Measurements from ENCODE around the gene PSMB5.

DNA sequence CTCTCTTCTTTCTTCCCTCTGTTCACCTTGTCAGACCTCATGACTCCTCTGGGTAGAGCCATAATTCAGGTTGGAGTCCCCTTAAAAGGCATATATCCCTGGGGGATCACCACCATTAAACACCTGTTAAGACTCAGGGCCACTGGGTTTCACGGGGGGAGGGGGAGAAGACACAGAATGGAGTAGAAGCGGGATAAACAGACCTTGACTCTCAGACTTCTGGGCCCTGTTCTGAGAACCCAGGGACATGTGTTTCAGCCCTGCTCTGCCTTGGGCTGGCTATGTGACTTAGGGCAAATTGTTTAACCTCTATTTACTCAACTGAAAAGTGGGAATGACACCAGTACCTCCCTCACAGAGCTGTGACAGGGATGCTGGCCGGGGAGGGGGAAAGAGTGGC, 18.0 kb upstream of the PSMB5 start:
- TF ChIP-seq, protein P1, sequence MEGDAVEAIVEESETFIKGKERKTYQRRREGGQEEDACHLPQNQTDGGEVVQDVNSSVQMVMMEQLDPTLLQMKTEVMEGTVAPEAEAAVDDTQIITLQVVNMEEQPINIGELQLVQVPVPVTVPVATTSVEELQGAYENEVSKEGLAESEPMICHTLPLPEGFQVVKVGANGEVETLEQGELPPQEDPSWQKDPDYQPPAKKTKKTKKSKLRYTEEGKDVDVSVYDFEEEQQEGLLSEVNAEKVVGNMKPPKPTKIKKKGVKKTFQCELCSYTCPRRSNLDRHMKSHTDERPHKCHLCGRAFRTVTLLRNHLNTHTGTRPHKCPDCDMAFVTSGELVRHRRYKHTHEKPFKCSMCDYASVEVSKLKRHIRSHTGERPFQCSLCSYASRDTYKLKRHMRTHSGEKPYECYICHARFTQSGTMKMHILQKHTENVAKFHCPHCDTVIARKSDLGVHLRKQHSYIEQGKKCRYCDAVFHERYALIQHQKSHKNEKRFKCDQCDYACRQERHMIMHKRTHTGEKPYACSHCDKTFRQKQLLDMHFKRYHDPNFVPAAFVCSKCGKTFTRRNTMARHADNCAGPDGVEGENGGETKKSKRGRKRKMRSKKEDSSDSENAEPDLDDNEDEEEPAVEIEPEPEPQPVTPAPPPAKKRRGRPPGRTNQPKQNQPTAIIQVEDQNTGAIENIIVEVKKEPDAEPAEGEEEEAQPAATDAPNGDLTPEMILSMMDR (IDR thresholded peaks at IDR 0.05) = no peak
- no peak for TF ChIP-seq POLR2A (IDR thresholded peaks at IDR 0.05)
